Epithelial cell of esophagus (primary cell): Measurements from ENCODE around the gene MCM10.

Experiments used
- DNase-seq: peaks from one replicate; pipeline ENCODE4 v3.0.0; 2010; ENCODE audit warnings: low read depth
- H3K4me3 ChIP-seq: 2 replicates; pipeline ENCODE4 v1.5.1; 2011; ENCODE audit warnings: mild to moderate bottlenecking, low read length, control low read depth
- TF ChIP-seq, protein P1 (sequence below): IDR thresholded peaks from 2 replicates; pipeline ENCODE4 v1.5.1; 2011; ENCODE audit warnings: low read depth, mild to moderate bottlenecking, low read length, control low read depth, inconsistent platforms; ENCODE audit not compliant: insufficient read depth; ENCODE audit errors: missing control alignments

MCM10 gene

DNA sequence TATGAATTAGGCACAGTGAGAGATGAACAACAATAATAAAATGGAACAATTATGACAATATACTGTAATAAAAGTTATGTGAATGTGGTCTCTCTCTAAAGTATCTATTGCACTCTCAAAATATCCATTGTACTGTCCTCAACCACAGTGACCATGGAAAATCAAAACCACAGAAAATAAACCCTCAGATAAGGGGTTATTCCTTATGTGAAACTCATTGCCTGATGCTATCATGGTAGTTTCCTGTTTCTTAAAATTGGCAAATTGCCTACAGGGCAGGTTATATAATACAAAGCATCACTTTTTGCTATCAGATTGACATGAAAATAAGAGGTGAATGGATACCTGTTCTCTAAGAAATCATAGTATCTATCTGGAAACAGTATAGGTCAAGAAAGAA is 3.8 kb downstream of the MCM10 start:
- TF ChIP-seq, protein P1, sequence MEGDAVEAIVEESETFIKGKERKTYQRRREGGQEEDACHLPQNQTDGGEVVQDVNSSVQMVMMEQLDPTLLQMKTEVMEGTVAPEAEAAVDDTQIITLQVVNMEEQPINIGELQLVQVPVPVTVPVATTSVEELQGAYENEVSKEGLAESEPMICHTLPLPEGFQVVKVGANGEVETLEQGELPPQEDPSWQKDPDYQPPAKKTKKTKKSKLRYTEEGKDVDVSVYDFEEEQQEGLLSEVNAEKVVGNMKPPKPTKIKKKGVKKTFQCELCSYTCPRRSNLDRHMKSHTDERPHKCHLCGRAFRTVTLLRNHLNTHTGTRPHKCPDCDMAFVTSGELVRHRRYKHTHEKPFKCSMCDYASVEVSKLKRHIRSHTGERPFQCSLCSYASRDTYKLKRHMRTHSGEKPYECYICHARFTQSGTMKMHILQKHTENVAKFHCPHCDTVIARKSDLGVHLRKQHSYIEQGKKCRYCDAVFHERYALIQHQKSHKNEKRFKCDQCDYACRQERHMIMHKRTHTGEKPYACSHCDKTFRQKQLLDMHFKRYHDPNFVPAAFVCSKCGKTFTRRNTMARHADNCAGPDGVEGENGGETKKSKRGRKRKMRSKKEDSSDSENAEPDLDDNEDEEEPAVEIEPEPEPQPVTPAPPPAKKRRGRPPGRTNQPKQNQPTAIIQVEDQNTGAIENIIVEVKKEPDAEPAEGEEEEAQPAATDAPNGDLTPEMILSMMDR = no peak
- no peak for DNase-seq
- H3K4me3 ChIP-seq = no peak overlapping the region

DNA sequence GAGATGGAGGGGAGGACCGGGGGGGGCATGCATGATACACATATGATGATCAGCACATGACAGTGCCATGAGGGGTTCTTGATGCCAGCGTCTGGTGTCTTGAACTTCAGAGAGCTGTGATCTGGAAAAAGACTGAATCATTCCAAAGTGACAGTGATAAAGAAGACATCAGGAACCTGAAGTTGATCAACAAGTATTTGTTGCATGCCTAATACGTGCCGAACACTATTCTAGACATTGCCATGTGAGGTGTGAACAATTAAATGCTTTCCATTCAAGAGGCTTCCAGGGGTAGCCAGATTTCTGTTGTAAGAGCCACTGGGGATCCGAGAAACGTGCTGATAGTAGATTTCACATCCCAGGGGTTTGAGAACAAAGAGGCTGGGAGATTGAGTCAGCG is 6.2 kb downstream of the MCM10 start:
- DNase-seq = no peak
- H3K4me3 ChIP-seq = no peak overlapping the region
- TF ChIP-seq, protein P1 = no peak

DNA sequence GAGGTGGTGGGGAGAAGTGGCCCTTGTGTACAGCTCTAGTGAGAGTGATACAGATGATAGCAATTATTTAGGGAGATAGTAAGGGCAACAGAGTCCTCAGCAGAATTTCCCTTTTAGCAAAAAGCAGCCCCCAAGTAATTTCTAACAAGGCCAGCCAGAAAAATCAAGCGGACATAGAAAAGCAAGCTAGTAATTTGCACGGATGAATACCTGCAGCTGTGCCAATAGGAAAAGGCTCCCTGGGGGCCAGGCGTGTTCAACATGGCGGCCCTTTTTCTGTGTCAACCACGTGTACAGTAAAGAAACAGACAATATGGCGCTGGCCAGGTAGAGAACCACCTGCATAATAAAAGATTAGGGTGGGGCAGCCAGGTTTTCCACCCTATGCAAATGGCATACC is 7.4 kb downstream of the MCM10 start:
- TF ChIP-seq, protein P1 = no peak
- no peak overlapping the region for H3K4me3 ChIP-seq
- DNase-seq = no peak

DNA sequence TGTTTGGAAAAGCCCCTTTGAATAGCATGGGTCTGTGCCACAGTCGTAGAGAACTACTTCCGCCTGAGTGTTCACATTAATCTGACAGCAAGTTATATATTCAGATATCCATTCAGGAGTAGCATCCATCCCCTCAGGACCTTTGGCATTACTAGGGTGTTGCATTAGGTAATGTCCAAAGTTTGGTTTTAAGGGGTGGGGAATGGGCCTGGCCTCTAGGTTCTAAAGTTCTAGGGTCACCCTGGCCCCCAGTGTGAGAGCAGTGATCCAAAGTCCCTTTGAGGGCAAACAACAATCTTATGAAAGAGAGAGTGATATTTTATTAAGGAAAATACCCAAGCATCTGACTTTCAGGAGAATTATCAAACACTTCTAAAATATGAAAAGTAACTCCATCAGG is 12.3 kb downstream of the MCM10 start:
- no peak for DNase-seq
- TF ChIP-seq, protein P1 = no peak
- H3K4me3 ChIP-seq = no peak overlapping the region

DNA sequence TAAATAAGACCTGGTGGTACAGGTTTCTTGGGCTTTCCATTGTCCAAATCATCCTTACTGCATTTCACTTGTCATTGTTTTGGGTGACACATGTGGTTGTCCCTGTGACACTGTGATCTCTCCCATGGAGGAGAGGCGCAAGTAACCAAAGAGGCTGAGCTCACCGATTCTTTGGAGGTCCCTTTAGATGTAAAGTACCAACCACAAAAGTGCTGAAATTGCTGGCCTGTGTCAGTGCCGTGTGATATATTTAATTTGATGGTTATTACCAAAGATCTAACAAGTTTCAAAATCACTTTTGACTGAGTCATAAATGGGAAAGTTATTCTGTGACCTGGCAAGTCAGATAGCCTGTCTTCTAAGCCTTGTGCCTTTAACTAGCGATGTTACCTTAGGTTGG is 19.4 kb downstream of the MCM10 start:
- H3K4me3 ChIP-seq = no peak overlapping the region
- DNase-seq = no peak
- TF ChIP-seq, protein P1 = no peak

DNA sequence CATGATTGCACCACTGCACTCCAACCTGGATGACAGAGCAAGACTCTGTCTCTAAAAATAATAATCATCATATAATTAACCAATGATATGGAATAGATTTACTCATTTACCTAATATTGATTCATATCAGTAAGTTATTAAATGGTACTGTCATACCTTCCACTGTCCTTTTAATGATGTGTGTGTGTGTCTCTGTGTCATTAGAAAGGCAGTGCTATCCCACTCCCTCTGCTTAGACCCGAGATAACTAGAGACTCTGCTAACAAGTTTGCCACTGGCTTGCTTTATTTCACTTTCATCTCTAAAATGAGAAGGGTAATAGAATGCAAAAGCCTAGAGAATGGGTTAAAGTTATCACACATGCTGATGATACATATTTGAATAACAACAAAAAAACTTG is 21.1 kb downstream of the MCM10 start:
- TF ChIP-seq, protein P1 = no peak
- DNase-seq = no peak
- no peak overlapping the region for H3K4me3 ChIP-seq

DNA sequence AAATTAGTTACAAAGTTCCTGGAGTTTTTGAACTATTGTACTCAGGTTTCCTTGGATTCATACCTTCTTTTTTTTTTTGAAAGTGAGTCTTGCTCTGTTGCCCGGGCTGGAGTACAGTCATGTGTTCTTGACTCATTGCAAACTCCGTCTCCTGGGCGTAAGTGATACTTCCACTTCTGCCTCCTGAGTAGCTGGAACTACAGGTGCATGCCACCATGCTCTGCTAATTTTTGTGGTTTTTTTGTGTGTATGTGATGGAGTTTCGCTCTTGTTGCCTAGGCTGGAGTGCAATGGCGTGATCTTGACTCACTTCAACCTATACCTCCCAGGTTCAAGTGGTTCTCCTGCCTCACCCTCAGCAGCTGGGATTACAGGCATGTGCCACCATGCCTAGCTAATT is 22.3 kb downstream of the MCM10 start:
- no peak for DNase-seq
- no peak overlapping the region for H3K4me3 ChIP-seq
- TF ChIP-seq, protein P1 = no peak
